Suppressor macrophage (primary cell): ENCODE measurements around the gene PLCB2.

Source experiments
- DNase-seq, 4 experiments: peaks; one replicate each; pipeline ENCODE4 v3.0.0-alpha.2; 2020 to 2022

Gene PLCB2

DNA sequence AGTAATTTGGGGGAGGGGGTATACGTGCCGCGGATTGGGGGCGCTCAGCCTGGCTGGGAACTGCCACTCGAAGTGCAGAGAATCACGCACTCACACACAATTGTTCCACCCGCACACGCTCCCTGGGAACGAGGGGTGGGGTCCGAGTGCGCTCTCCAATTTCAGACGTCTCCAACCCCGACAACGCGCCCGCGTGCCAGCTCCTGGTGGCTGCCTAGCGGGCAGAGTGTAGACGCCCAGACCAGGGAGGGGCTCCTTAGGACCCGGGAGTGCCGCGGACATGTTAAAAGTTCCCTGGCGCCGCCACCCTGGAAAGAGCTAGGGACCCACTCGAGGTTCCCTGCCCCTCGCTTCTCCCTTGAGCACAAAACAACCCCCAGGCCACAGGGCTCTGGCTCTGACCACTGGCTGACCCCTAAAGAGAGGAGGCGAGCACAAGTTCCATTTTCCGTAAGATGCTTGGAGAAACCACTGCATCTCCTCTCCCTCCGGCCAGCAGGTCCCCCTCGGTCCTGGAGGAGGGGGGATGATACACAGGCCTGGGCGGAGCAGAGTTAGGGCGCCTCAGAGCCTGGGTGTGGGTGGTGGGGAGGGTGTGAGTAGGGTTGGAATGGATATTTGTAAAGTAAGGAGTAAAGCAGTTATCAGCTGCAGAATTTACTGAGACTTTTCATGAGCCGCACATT is 24.0 kb downstream of the PLCB2 start:
- DNase-seq, result no peak

DNA sequence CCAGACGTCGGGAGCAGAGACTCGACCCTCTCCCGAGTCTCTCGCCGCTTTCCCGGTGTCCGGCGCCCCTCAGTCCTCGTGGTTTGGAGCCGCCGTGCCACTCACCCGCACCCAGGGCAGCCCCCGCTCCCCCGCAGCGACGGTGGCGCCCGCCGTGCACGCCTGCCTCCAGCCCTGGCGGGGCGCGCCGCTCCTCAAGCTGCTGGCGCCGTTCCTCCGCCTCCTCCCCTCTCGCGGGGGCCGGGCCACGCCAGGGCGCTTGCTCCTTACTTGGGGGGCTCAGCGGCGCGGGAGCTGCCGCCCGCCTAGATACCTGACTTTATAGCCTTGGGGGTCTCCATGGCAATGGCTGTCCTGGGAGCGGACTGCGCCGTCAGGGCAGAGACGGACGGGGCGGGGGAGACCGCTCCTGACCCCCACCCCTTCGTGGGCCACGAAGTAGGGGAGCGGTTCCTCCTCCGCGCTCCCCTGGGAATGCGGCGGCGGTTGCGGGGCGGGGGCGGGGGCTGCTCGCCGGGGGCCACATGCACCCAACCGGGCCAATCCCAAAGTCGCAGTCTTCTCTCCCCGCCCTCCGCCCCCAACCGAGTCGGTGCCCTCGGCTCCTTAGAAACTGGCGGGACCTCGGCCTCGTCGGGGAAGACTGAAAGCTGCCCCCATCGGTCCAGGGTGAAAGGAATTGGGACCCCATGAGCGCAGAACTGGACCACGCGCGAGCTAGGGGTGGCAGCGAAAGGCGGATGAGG is 24.7 kb downstream of the PLCB2 start, which contains the start of gene ANKRD63:
ANKRD63 (minus strand) TSS at position 196 of the 746 bp plus-strand sequence. CDS start 478 bp downstream, outside the sequence.
- DNase-seq, result peak; percentile 28 to 76 (median 56)

DNA sequence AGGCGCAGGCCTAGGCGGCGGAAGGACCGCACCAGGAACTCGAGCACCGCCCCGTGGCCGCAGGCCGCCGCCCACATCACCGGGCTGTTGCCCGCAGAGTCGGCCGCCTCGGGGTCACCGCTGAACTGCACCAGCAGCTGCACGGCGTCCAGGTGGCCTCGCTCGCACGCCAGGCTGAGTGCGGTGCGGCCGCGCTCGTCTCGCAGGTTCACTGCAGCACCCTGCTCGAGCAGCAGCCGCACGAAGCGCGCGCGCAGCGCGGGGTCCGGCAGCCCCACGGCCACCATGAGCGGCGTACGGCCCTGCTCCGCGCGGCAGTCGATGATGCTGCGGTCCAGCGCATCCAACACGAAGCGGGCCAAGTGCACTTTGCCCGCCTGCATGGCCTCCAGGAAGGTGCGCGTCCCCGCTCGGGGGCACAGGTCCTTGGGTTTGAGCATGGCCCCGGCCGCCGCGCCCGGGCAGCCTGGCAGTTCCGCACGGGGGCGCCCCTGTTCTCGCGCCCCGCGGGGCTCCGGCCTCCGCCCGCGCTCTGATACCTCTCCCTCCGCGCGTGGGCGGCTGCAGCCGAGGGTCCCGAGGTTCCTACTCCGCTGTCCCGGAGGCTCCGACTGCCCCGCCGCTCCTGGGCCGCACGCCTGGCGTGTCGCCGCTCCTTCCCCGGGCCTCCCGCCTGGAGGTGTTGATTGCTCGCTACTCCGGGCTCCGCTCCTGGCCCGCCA is 25.4 kb downstream of the PLCB2 start:
- DNase-seq, result peak; percentile 46 to 82 (median 67)

DNA sequence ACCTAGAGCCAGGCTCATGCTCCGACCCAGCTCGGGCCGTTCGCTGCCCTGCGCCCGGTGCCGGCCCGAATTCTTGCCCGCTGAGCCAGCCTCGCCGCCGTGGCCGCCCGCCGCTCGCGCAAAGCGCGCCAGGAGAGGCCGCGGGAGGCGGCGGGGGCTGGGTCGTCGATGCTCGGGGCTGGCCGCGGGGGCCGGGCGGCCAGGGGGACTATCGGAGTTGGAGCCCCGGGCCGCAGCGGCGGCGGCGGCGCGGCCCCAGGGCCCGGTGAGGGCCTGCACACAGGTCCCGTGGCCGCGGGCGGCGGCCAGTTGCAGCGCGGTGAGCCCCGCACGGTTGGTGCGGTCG is 26.0 kb downstream of the PLCB2 start:
- DNase-seq, result no peak

DNA sequence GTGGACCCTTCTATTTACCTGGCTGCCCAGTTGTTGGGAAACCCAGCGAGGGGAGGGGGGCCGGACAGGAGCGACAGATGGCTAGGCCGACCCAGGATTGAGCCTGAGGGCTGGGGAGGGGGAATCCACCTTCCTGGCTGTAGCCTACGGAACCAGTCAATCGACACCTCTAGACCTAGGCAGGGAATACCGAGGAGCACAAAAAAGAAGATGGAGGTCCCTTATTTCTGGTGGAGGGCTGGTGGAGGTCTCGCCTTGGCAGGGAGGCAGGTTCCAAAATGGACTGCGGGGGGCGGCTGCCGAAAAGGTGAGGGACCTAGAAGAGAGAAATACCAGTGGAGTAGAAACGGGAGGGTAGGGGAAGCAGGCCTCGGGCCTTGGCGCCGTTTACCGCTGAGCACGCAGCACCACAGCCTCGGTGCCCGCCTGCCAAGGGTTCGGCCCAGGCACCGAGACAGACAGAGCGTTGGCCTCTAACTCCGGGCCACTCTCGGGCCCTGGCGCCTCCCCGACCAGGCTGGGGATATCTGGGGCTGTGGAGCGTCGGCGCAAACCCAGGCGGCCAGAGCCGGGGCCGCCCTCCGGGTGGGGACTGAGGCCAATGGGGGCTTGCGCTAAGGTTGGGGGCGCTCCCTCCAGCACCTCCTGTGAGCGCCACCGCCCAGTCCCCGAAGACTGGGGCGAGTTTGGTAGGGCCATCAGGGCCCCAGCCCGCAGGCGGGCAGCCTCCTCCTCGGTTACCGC is 26.5 kb downstream of the PLCB2 start:
- no peak for DNase-seq

DNA sequence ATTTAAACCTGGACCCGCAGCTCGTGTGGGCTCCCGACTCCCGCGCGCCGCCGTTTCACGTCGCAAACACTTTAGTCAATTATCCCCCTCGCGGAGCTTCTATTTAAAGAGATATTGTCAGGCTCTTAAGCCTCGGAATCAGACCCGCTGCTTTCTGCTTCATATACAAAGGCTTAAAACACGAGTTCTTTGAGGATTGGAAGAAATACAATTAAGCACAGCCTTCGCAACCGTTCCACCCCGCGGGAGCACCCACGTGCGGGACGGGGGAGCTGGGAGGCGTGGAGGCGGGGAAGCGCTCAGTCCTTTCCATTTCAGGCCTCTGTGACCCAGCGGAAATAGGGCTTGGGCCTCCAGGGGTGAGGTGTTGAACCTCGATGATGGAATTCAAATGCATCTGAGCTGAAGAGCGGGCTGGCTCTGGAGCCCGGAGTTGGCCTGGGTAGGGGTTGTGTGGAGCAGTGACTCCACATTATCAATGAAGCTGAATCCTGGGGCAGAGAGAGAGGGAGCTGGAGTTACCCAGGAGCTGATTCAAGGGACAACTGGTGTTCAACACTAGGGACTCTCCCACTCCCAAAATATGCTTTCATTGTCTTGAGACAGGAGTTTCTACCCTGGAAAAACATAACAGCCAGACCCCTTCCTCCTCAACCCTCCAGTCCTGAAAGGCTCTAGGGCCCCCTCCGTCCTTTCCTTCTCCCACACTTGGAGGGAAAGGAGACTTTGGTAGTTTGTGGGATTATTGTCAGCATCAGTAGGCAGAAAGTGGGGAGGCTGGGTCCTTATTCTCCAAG is 27.3 kb downstream of the PLCB2 start:
- DNase-seq, result no peak

DNA sequence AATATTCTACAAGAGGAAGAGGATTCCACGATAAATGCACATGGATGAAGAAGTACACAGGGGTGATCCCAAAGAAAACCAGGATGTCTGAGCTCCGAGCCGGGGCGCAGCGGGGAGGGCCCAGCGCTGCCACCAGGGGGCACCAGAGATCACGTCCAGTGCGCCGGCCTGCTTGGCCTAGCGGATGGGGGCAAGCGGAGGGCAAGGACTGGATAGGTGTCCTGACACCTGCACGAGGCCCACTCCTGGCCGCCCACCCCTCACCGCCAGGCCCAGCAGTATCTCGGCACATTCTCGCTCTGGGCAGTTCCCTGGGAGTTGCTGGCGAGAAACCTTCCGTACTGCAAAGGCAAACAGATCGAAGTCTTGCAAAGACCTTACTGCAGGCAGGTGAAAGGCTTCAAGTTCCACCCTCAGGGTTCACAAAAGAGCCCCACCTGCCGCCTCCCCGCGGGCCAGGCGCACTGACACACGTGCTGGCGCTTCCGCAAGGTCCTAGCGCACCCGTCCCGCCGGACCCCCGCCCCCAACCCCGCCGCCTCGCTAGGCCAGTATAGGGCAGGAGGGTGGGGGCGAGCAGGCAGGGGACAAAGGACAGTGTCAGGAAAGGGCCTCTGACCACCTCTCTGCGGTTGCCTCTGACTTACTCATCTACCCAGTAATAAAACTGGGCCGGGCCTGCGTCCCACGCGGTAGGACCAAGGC is 28.1 kb downstream of the PLCB2 start:
- DNase-seq, result peak; percentile 66 to 89 (median 82)

DNA sequence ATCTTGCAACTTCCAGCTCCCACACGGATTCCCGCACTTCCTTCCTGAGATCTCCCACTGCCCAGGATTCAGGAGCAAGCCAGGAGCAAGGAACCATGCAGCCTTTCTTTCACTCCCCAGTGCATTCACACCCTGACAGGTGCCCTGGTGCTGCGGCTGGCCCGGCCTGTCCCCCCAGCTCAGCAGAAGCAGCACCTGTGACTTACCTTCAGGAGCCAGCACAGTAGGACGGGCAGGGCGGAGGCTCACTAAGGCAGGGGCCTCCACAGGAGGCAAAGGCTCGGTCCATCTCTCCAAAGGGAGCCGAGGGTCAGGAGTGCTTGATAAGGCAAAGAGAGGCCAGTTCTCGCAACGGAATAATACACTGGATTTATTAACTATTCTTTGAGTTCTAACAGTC is 29.7 kb downstream of the PLCB2 start:
- DNase-seq, result no peak

DNA sequence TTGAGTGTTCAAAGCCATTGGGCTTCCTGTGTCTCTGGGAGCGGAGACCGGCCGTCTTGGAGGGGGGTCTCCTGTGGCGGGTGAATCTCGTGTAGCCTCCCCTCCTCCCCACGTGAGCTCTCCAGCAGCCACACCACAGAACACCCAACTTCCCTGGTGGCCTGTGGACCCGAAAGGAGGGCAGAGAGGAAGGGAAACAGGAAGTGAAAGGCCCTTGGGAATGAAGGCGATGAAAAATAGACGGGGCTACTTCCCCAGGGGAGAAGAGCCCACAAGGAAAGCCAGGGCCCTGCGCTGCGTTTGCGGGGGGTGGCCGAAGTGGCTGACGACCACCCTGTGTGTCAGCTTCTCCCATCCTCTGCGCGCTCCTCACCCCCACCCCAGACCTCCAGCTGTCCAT is 30.3 kb downstream of the PLCB2 start:
- peak; percentile 56 to 82 (median 77) for DNase-seq

DNA sequence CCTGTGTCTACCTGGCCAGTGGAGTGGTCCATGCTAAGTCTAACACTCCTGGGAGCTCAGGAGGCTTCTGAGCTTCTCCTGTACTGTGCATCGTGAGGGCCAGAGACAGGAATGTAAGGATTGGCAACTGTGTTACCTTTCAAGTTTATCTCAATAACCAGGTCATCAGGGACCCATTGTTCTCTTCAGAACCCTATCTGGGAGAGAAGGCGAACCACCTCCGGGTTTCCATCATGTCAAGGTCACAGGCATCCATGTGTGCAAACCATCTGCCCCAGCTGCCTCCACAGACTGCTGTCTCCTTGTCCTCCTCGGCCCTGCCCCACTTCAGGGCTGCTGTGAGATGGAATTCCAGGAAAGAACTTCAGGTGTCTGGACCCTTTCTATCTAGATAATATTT is 30.8 kb downstream of the PLCB2 start:
- no peak for DNase-seq

DNA sequence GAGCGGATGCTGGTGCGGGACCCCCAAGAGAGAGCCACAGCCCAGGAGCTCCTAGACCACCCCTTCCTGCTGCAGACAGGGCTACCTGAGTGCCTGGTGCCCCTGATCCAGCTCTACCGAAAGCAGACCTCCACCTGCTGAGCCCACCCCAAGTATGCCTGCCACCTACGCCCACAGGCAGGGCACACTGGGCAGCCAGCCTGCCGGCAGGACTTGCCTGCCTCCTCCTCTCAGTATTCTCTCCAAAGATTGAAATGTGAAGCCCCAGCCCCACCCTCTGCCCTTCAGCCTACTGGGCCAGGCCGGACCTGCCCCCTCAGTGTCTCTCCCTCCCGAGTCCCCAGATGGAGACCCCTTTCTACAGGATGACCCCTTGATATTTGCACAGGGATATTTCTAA is 31.8 kb downstream of the PLCB2 start:
- DNase-seq, result no peak

DNA sequence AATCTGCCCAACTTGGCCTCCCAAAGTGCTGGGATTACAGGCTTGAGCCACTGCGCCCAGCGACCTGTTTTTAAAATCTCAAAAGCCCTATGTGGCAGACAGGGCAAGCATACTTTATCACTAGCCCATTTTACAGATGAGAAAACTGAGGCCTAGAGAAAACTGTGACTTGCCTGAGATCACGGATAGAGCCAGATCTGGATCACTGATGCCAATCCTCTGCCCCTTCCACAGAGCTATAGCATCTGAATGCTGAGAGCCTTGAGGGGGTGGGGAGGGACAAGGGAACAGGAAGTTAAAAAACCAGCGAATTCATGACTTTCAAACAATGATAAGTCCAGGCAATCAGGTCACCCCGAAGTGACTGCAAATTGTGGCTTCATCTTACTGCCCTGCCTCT is 32.2 kb downstream of the PLCB2 start:
- peak; percentile 24 to 56 (median 42) for DNase-seq

DNA sequence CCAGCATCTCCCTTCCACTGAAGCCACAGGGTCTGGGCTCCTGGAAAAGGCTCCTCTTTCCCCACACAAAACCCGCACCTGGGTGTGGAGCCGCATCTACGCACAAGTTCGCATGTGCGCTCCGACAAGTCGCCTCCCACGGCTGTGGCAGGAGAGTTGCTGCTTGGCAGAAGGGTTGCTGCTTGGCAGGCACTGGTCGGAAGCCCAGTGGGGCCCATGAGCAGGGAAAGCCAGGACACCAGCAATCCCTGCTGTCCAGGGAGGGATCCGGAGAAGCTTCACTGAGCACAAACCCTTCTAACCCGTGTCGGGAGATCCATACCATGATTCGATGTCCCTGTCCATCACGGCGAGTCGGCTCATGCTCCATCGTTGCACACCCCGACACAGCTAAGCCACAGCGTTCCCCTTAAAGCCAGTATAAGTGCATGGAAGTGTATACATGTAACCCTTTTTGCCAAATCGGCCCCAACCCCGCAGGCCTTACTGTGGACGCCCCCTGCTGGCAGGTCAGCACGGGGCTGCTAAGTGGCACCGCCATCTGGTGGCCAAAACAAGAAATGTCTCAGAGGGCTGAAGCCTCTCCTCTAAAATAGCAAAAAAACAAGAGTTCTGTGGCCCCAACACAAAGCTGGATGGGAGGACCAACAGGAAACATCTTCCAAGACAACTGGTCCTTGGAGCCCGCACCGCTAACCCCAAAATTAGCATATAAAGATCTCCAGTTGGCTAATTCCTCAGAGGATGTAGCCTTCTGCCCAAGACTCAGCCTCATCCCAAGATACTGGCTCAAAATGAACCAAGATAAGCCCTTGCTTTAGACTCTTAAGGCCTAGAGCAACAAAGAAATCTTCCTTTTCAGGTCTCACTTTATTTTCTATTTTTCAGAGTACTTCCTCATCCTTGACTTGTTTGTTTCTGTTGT is 33.1 kb downstream of the PLCB2 start:
- peak; percentile 89 to 95 (median 94) for DNase-seq

DNA sequence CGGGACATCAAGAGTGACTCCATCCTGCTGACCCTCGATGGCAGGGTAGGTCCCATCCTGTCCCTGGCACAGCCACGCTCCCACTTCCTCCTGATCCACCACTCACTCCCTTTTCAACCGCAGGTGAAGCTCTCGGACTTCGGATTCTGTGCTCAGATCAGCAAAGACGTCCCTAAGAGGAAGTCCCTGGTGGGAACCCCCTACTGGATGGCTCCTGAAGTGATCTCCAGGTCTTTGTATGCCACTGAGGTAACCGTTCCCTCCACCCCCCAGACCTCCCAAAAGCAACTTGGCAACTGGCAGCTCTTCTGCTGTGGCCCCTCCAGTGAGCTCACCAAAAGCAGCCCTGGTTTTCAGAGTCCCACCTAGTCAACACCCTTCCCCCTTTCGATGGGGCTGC is 34.3 kb downstream of the PLCB2 start:
- no peak for DNase-seq

DNA sequence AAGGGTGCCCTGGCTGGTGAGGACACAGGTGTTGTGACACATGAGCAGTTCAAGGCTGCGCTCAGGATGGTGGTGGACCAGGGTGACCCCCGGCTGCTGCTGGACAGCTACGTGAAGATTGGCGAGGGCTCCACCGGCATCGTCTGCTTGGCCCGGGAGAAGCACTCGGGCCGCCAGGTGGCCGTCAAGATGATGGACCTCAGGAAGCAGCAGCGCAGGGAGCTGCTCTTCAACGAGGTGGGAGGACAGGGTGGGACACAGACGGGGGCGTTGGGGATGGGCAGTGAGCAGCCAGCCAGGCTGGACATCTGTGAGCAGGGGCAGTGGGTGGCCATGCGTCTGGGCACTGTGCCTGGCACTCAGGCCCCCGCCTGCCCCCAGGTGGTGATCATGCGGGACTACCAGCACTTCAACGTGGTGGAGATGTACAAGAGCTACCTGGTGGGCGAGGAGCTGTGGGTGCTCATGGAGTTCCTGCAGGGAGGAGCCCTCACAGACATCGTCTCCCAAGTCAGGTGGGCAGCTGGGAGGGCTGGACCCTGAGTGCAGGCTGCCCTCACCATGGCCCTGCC is 35.2 kb downstream of the PLCB2 start:
- no peak for DNase-seq

DNA sequence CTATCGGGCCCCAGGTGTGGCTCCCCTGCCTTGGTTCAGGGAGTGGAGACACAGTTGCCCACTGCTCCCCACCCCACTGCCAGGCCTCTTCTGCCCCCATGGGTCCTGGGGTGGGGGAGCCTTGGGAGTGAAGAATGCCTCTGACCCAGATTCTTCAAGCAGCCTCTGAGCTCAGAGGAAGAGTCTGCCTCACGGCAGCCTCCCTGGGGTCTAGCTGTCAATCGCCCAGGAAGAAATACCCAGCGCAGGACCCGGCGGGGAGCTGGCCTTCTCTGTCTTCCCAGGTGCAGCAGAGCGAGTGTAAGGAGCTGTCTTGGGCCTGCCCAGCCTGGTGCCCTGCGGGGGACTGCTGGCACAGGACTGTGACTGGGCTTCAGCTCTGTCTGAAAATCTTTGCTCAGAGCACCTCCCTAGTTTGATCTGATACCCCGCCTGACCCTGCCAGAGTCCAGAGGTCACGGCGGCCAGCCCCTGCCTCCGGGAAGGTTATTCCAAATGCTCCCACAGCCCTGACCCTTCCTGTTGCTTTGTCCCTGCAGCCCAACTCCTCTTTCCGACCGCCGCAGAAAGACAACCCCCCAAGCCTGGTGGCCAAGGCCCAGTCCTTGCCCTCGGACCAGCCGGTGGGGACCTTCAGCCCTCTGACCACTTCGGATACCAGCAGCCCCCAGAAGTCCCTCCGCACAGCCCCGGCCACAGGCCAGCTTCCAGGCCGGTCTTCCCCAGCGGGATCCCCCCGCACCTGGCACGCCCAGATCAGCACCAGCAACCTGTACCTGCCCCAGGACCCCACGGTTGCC is 35.9 kb downstream of the PLCB2 start:
- DNase-seq, result no peak

DNA sequence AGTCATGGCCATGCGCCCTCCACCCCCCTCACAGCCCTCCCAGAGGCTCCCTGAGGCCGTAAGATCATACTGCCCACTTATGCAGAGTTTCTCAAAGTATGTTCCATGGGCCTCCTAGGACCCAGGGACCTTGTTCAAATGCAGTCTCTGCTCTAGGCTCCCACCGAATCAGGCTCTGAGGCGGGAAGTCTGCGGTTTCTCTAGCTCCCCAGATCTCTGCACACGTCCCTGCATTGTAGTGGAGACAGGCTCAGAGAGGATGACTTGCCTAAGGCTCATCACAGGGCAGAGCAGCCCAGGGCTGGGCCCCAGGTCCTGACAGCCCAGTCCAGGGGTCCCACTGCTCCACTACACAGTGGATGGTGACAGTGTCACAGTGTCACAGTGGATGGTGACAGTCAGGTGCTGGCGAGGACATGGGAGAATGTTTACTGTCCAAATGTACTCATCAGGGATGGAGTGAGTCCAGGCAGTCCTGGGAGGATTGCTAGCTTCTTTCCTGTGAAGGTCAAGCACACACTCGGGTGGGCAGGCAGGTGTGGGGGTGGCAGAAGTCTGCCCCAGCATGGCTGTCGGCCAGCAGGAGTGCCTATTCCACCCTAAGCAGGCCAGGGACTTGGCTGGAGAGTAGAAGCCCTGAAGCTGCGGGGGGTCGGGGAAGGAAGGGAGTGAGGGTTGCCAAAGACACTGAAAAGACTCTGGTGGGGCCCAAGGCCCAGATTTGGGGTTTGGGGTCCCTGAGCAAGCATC is 37.3 kb downstream of the PLCB2 start:
- DNase-seq, result no peak

DNA sequence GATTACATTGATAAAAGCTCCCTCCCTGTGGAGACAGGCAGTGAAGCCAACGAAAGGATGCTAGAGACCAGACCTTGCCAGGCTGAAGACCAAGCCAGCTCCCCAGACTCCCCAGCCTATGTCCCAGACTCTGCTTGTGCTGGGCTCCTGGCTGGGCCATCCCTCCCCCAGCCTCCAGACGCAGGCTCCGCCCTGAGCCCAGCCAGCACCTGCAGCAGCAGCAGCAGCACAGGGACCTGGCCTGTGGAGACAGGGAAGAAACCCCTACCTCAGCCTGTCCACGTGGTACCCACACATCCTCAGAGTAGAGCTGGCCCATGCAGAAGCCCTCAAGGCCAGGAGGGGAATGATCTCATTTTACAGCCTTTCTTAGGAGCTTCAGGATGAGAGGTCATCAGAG is 38.1 kb downstream of the PLCB2 start:
- no peak for DNase-seq
